NB4 (cell line): ENCODE results near the gene TOMM70.
"Not testable (repeated sequence)": the region's sequence is repeated elsewhere in the genome, so short reads cannot be mapped to it uniquely, and the experiment has no call there.

ENCODE experiments used
- DNase-seq: peaks from one replicate; pipeline ENCODE4 v3.0.0; 2010; ENCODE audit warnings: low read depth
- H3K4me3 ChIP-seq: one replicate; pipeline ENCODE4 v1.5.1; 2011; ENCODE audit warnings: mild to moderate bottlenecking, low read depth, low read length, moderate library complexity
- MYC ChIP-seq: IDR thresholded peaks from 2 replicates; pipeline ENCODE4 v1.6.1; 2011; ENCODE audit warnings: low read depth, low read length
- POLR2A ChIP-seq: IDR thresholded peaks from 2 replicates; pipeline ENCODE4 v1.6.1; 2011; ENCODE audit warnings: mild to moderate bottlenecking; ENCODE audit not compliant: insufficient read length; ENCODE audit errors: extremely low read depth
- TF ChIP-seq, protein P1 (sequence below): IDR thresholded peaks from 2 replicates; pipeline ENCODE4 v1.6.1; 2011; ENCODE audit warnings: low read depth, low read length
- TF ChIP-seq, protein P2 (sequence below): IDR thresholded peaks from one replicate; pipeline ENCODE4 v1.5.1; 2012; ENCODE audit warnings: low read depth, low read length

TOMM70 gene

DNA sequence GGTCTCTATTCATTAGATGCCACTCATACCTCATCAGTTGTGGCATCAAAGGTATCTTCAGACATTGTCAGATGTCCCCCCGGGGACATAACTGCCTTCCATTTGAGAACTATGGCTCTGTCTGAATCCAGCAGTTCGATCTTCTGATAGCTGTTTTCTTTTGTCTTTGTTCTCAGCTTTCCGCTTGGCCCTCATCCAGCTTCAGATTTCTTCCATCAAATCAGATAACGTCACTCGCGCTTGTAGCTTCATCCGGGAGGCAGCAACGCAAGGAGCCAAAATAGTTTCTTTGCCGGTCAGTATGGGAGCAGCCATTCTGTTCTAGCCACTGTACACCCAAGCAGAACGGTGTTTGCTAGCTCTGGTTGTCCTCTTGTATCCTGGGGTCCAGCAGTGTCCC is 62.0 kb downstream of the TOMM70 start:
- no peak for TF ChIP-seq POLR2A
- TF ChIP-seq MYC: no peak
- TF ChIP-seq, protein P1, sequence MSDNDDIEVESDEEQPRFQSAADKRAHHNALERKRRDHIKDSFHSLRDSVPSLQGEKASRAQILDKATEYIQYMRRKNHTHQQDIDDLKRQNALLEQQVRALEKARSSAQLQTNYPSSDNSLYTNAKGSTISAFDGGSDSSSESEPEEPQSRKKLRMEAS: no peak
- TF ChIP-seq, protein P2, sequence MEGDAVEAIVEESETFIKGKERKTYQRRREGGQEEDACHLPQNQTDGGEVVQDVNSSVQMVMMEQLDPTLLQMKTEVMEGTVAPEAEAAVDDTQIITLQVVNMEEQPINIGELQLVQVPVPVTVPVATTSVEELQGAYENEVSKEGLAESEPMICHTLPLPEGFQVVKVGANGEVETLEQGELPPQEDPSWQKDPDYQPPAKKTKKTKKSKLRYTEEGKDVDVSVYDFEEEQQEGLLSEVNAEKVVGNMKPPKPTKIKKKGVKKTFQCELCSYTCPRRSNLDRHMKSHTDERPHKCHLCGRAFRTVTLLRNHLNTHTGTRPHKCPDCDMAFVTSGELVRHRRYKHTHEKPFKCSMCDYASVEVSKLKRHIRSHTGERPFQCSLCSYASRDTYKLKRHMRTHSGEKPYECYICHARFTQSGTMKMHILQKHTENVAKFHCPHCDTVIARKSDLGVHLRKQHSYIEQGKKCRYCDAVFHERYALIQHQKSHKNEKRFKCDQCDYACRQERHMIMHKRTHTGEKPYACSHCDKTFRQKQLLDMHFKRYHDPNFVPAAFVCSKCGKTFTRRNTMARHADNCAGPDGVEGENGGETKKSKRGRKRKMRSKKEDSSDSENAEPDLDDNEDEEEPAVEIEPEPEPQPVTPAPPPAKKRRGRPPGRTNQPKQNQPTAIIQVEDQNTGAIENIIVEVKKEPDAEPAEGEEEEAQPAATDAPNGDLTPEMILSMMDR: no peak
- H3K4me3 ChIP-seq: no peak overlapping the region
- no peak for DNase-seq

DNA sequence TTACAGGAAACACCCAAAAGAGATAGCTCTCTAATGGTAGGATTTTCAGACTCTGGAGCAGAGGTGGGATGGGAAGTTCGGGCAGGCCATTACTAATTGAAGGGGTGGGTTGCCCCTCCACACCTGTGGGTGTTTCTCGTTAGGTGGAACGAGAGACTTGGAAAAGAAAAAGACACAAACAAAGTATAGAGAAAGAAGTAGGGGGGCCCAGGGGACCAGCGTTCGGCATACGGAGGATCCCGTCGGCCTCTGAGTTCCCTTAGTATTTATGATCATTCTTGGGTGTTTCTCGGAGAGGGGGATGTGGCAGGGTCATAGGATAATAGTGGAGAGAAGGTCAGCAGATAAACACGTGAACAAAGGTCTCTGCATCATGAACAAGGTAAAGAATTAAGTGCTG is 64.7 kb downstream of the TOMM70 start:
- H3K4me3 ChIP-seq: peak overlapping the region; percentile 84
- not testable (repeated sequence) for DNase-seq

DNA sequence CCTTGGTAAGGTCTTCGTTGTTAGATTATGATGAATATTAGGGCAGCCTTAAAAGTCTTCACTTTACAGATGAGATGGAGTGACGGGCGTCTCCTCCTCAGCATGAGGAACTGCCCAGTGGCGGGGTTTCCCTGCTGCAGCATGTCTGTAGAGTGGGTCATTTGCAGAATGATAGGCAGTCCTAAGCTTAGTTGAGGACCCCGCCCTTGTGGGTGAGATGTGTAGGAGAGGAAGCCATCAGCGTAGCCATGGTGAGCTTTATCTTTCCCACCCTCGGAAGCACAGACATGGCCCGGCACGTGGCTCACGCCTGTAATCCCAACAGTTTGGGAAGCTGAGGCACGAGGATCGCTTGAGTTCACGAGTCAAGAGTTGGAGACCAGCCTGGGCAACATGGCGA is 65.5 kb downstream of the TOMM70 start:
- TF ChIP-seq, protein P2: no peak
- TF ChIP-seq MYC: no peak
- TF ChIP-seq, protein P1: peak; percentile 41; the same call in 1 of the 2 replicates
- peak; percentile 78 for DNase-seq

DNA sequence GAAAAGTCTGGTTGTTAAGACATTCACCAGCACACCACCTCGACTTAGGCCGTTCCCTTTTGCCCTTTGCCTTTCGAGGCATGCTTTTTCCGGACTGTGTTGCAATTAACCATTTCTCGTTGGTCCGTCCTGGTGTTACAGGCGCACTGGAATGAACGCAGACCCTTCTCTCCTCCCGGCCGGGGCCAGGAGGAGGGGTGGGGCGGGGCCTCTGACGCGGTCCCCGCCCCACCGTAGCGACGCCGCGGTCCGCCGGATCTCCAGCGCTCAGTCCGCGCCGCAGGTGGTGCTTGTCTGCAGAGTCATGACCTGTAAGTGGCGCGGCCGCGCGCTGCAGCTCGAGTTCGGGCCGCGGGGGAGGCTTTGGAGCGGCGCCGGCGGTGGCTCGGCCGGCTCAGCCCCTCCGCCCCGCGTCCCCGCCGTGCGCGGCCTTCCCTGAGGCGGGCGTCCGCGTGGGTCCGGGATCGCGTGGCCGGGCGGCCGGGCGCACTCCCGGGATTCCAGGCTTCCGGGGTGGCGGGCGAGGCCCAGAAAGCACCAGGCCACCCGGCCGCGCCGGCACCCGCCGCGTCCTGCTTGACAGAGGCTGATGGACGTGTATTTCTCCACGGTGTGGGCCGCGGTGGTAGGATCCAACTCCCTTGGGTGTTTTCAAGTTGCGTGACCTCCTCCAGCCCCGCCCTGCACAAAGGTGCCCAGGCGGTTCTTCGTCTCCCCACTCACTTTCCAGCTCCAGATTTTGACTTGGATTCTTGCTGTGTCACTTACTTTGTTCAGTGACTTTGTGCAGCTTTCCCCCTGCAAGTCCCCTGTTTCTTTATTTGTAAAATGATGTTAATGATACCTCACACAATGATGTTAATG is 66.2 kb downstream of the TOMM70 start, which contains the start of gene NIT2:
Gene NIT2, plus strand, starts transcription at position 270 of the 864 bp plus-strand sequence. Its CDS starts 35 bp downstream, at position 305.
- peak; percentile 95 for DNase-seq
- peak within 1 kb of the TSS; percentile 84 for H3K4me3 ChIP-seq
- TF ChIP-seq POLR2A: peak; percentile 89
- TF ChIP-seq MYC: peak; percentile 42
- TF ChIP-seq, protein P2: no peak
- TF ChIP-seq, protein P1: peak; percentile 82

More for the DNA sequence above, 65.5 kb downstream of the TOMM70 start:
- peak overlapping the region; percentile 84 for H3K4me3 ChIP-seq

DNA sequence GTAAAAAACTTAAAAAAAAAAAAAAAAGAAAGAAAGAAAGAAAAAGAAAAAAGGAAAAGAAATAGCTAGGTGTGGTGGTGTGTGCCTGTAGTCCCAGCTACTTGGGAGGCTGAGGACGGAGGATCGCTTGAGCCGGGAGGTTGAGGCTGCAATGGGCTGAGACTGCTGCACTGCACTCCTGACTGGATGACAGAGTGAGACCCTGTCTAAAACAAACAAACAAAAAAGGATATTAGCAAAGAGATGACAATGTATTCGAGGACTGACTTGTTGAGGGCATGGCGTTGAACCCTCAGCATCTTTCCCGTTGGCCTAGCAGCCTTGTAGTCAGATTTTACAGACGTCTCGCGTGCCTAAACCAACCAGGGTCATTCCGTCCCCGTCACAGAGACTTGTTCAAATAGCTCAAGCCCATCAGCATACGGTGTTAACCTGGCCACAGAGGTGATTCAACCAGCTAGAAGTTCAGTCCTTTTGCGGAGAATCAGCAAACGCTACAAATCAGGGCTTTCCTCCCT is 66.9 kb downstream of the TOMM70 start:
- TF ChIP-seq, protein P1: no peak
- TF ChIP-seq POLR2A (no peak), MYC (no peak)
- TF ChIP-seq, protein P2: no peak
- no peak for DNase-seq
- H3K4me3 ChIP-seq: peak overlapping the region; percentile 84

DNA sequence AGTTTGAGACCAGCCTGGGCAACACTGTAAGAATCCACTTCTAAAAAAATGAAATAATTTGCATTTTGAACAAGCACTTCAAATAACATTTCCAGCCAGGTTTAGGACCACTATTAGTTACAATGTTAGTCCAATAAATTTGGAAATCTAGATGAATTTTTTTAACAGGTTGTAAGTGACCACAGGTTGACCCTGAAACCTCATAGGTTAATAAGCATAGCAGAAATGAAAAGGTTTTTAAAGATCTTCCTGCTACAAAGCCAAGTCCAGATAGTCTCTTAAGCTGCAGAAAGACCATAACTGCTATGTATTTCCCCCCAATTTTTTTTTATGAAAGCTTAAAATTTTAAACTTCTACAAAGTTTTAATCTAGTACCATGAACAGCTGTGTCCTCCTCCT is 67.8 kb downstream of the TOMM70 start:
- peak; percentile 15 for DNase-seq
- no peak overlapping the region for H3K4me3 ChIP-seq
- TF ChIP-seq, protein P1: no peak
- no peak for TF ChIP-seq MYC
- TF ChIP-seq, protein P2: no peak
- no peak for TF ChIP-seq POLR2A
